GM19395 (cell line): ENCODE data around the gene TNFSF9.
"Not testable (repeated sequence)": the region's sequence is repeated elsewhere in the genome, so short reads cannot be mapped to it uniquely, and the experiment has no call there.

Experiments used
- ATAC-seq: cut with Tn5 transposase; IDR thresholded peaks from one replicate; pipeline ENCODE4 v1.9.1; 2021; ENCODE audit warnings: mild to moderate bottlenecking, moderate library complexity; ENCODE audit not compliant: unreplicated experiment

TNFSF9 gene

GRCh38 chr19:6503407-6504201 lies 27.2 kb upstream of the TNFSF9 start:
- ATAC-seq, result no peak

GRCh38 chr19:6508028-6508771 lies 22.6 kb upstream of the TNFSF9 start:
- not testable (repeated sequence) for ATAC-seq

- no peak for ATAC-seq
Measured at GRCh38 chr19:6509118-6509971, 21.5 kb upstream of the TNFSF9 start.

- no peak for ATAC-seq
Measured at GRCh38 chr19:6510618-6511017, 20.2 kb upstream of the TNFSF9 start.

- ATAC-seq, result no peak
Measured at GRCh38 chr19:6514089-6514488, 16.7 kb upstream of the TNFSF9 start.

GRCh38 chr19:6514926-6515544 lies 15.8 kb upstream of the TNFSF9 start:
- ATAC-seq, result no peak

- ATAC-seq, result peak; percentile 43
Measured at GRCh38 chr19:6516018-6516658, 14.7 kb upstream of the TNFSF9 start.

GRCh38 chr19:6516659-6517291 lies 14.1 kb upstream of the TNFSF9 start:
- no peak for ATAC-seq

GRCh38 chr19:6518145-6518911 lies 12.5 kb upstream of the TNFSF9 start:
- ATAC-seq, result no peak

- ATAC-seq, result no peak
Measured at GRCh38 chr19:6519289-6519688, 11.5 kb upstream of the TNFSF9 start.

GRCh38 chr19:6521718-6522646 lies 8.8 kb upstream of the TNFSF9 start:
- ATAC-seq, result peak; percentile 45

- ATAC-seq, result no peak
Measured at GRCh38 chr19:6522712-6523111, 8.1 kb upstream of the TNFSF9 start.

- no peak for ATAC-seq
Measured at GRCh38 chr19:6524311-6524710, 6.5 kb upstream of the TNFSF9 start.

GRCh38 chr19:6527893-6528543 lies 2.8 kb upstream of the TNFSF9 start:
- peak; percentile 58 for ATAC-seq

GRCh38 chr19:6528544-6529121 lies 2.2 kb upstream of the TNFSF9 start:
- ATAC-seq, result peak; percentile 12

GRCh38 chr19:6529351-6529750 lies 1.5 kb upstream of the TNFSF9 start:
- ATAC-seq, result no peak

GRCh38 chr19:6529937-6530385 lies 865 bp upstream of the TNFSF9 start:
- no peak for ATAC-seq
